MCF 10A (cell line): ENCODE data around the gene ZNF487. TPM values are rescaled to one million over a fixed set of nuclear protein-coding genes. Genes with fewer than 3 reads are reported as not detected.
"Not testable (repeated sequence)": the region's sequence is repeated elsewhere in the genome, so short reads cannot be mapped to it uniquely, and the experiment has no call there.

Source experiments
- BruUV-seq: library from RNA; stranded (reverse); fragments of 400-500 nt; replicated peaks from 2 replicates; lab custom pipeline; 2021; lab: Mats Ljungman, UMichigan
- CTCF ChIA-PET: fragments of 300-600 bp; sonication (Branson Sonifier 250); formaldehyde crosslinking; extraction: SDS; loops from one replicate; lab custom pipeline; 2021; ENCODE audit warnings: antibody characterized with exemption, inconsistent platforms; lab: Yijun Ruan, JAX
- POLR2A ChIA-PET: fragments of 300-600, 350-650 bp; sonication (Branson Sonifier 250); formaldehyde crosslinking; extraction: SDS; loops from one replicate; lab custom pipeline; 2020; ENCODE audit warnings: antibody characterized with exemption, inconsistent platforms; lab: Yijun Ruan, JAX
- DNase-seq: peaks from one replicate; pipeline ENCODE4 v3.0.0-alpha.2; 2018; ENCODE audit not compliant: unreplicated experiment
- H3K27ac Mint-ChIP-seq: one replicate; pipeline ENCODE4 v1.8.0; 2022; ENCODE audit warnings: mild to moderate bottlenecking, low read depth, mixed read lengths; ENCODE audit not compliant: unreplicated experiment
- H3K27me3 Mint-ChIP-seq: one replicate; pipeline ENCODE4 v1.8.0; 2022; ENCODE audit warnings: mixed read lengths; ENCODE audit not compliant: insufficient read depth, unreplicated experiment
- H3K36me3 Mint-ChIP-seq: one replicate; pipeline ENCODE4 v1.8.0; 2022; ENCODE audit warnings: mild to moderate bottlenecking, moderate library complexity, mixed read lengths; ENCODE audit not compliant: insufficient read depth, unreplicated experiment
- H3K4me1 Mint-ChIP-seq: one replicate; pipeline ENCODE4 v1.8.0; 2022; ENCODE audit warnings: mixed read lengths; ENCODE audit not compliant: insufficient read depth, unreplicated experiment
- H3K4me3 Mint-ChIP-seq: one replicate; pipeline ENCODE4 v1.8.0; 2022; ENCODE audit warnings: mild to moderate bottlenecking, moderate library complexity, mixed read lengths; ENCODE audit not compliant: unreplicated experiment
- H3K9me3 Mint-ChIP-seq: one replicate; pipeline ENCODE4 v1.8.0; 2022; ENCODE audit warnings: mixed read lengths; ENCODE audit not compliant: unreplicated experiment
- intact Hi-C: fragments of 100-400 bp; cut with micrococcal nuclease; formaldehyde crosslinking; loops from 2 replicates; pipeline ENCODE4 v1.14.1; 2022
- total RNA-seq: library from RNA; stranded (reverse); gene quantifications from 2 replicates; pipeline ENCODE4 v1.2.3, GENCODE V29; 2022
- TF ChIP-seq, protein P1 (sequence below): fragments of 200-600 bp; IDR thresholded peaks from one replicate; pipeline ENCODE4 v1.8.0; 2022; ENCODE audit warnings: antibody characterized with exemption, mild to moderate bottlenecking; ENCODE audit not compliant: unreplicated experiment

Gene ZNF487
- total RNA-seq, 1 experiment from 2014 or later = 2.2 TPM

DNA sequence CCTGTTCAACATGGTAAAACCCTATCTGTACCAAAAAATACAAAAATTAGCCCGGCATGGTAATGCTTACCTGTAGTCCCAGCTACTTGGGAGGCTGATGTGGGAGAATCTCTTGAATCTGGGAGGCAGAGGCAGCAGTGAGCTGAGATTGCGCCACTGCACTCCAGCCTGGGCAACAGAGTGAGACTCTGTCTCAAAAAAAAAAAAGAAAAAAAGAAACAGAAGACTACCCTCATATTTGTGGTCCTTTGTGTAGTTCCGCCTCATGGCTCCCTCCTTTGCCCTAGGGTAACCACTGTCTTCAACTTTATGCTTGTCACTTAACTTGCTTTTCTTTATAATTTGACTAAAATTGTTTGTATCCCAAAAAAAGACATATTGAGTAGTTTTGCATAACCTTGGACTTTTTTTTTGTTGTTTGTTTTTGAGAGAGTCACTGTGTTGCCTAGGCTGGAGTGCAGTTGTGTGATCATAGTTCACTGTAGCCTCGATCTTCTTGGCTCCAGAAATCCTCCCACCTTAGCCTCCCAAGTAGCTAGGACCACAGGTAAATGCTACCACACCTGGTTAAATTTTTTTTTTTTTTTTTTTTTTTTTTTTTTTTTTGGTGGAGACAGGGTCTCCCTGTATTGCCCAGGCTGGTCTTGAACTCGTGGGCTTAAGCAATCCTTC lies 3.7 kb downstream of the ZNF487 start:
- TF ChIP-seq, protein P1, sequence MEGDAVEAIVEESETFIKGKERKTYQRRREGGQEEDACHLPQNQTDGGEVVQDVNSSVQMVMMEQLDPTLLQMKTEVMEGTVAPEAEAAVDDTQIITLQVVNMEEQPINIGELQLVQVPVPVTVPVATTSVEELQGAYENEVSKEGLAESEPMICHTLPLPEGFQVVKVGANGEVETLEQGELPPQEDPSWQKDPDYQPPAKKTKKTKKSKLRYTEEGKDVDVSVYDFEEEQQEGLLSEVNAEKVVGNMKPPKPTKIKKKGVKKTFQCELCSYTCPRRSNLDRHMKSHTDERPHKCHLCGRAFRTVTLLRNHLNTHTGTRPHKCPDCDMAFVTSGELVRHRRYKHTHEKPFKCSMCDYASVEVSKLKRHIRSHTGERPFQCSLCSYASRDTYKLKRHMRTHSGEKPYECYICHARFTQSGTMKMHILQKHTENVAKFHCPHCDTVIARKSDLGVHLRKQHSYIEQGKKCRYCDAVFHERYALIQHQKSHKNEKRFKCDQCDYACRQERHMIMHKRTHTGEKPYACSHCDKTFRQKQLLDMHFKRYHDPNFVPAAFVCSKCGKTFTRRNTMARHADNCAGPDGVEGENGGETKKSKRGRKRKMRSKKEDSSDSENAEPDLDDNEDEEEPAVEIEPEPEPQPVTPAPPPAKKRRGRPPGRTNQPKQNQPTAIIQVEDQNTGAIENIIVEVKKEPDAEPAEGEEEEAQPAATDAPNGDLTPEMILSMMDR = no peak
- ChIA-PET CTCF (interaction anchor here (0.6 kb wide), 1 partner anchor 518 kb away, joined by 3 read pairs; no protein-coding TSS in a partner anchor), POLR2A (no interaction called here)
- Mint-ChIP-seq H3K27ac (no peak overlapping the region), H3K9me3 (no peaks in the 10 kb centered on the region), H3K4me3 (no peak overlapping the region), H3K4me1 (peaks cover 16% of the 10 kb centered on the region), H3K36me3 (peaks cover 6% of the 10 kb centered on the region), H3K27me3 (no peaks in the 10 kb centered on the region)
- no peak for DNase-seq
- BruUV-seq = no TSS peak
- intact Hi-C loops = no loop called here

DNA sequence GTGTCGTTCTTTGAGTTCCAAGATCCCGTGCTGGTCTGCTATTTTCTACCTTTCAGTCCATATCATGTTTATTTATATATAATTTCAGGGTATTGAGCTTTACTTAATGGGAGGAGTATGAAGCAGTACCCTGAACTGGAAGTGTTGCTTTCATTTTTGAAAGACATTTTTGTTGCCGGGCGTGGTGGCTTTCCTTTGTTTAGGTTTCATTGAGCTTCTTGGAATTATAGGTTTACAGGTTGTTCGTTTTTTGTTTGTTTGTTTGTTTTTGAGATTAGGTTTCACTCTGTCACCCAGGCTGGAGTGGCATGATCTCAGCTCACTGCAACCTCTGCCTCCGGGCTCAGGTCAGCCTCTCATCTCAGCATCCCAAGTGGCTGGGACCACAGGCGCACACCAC lies 7.4 kb downstream of the ZNF487 start:
- H3K4me1 Mint-ChIP-seq = peaks cover 11% of the 10 kb centered on the region

GRCh38 chr10:43444897-43445466 lies 8.1 kb downstream of the ZNF487 start:
- Mint-ChIP-seq H3K9me3 (no peaks in the 10 kb centered on the region), H3K4me3 (no peak overlapping the region), H3K4me1 (peaks cover 11% of the 10 kb centered on the region), H3K36me3 (no peaks in the 10 kb centered on the region), H3K27me3 (no peaks in the 10 kb centered on the region), H3K27ac (peak overlapping the region; percentile 25)
- no peak for DNase-seq
- intact Hi-C loops = no loop called here
- POLR2A ChIA-PET = interaction anchor here (0.6 to 2.8 kb wide), 5 partner anchors 8 to 37 kb away, joined by 4 to 13 read pairs (median 5); partner anchors contain the start of genes HNRNPF and ZNF487
- TF ChIP-seq, protein P1 = no peak
- CTCF ChIA-PET = interaction anchor here (0.7 to 2.8 kb wide), 3 partner anchors 9 to 627 kb away, joined by 3 to 17 read pairs (median 3); no protein-coding TSS in a partner anchor
- no TSS peak for BruUV-seq

More for the DNA sequence above, 7.4 kb downstream of the ZNF487 start:
- Mint-ChIP-seq H3K27ac (no peak overlapping the region), H3K9me3 (no peaks in the 10 kb centered on the region), H3K27me3 (no peaks in the 10 kb centered on the region), H3K36me3 (no peaks in the 10 kb centered on the region), H3K4me3 (no peak overlapping the region)
- no TSS peak for BruUV-seq
- ChIA-PET POLR2A (interaction anchor here (0.6 to 2.8 kb wide), 5 partner anchors 8 to 37 kb away, joined by 4 to 13 read pairs (median 5); partner anchors contain the start of genes HNRNPF and ZNF487), CTCF (interaction anchor here (0.7 to 2.8 kb wide), 3 partner anchors 10 to 627 kb away, joined by 3 to 17 read pairs (median 3); no protein-coding TSS in a partner anchor)
- intact Hi-C loops = no loop called here
- DNase-seq = no peak
- TF ChIP-seq, protein P1 = no peak

- H3K27ac Mint-ChIP-seq, BruUV-seq, H3K9me3 Mint-ChIP-seq, H3K27me3 Mint-ChIP-seq, intact Hi-C loops, CTCF ChIA-PET, H3K4me3 Mint-ChIP-seq, DNase-seq, H3K36me3 Mint-ChIP-seq: not testable (repeated sequence)
- POLR2A ChIA-PET = interaction anchor here (0.6 kb wide), 1 partner anchor 10 kb away, joined by 4 read pairs; no protein-coding TSS in a partner anchor
- H3K4me1 Mint-ChIP-seq = peaks cover 11% of the 10 kb centered on the region
These were observed 9.5 kb downstream of the ZNF487 start for GRCh38 chr10:43446219-43447017.
